Neural cell (in vitro differentiated cells): ENCODE results near the gene SPDL1.

ENCODE experiments used
- CTCF ChIP-seq: fragments of 450-650 bp; IDR thresholded peaks from 2 replicates; pipeline ENCODE4 v1.5.1; 2014; ENCODE audit warnings: antibody characterized with exemption, mild to moderate bottlenecking, moderate library complexity; ENCODE audit not compliant: poor library complexity, severe bottlenecking
- EP300 ChIP-seq: fragments of 450-650 bp; conservative IDR thresholded peaks from 2 replicates; pipeline ENCODE4 v1.6.1; 2014; ENCODE audit warnings: antibody characterized with exemption, mild to moderate bottlenecking, moderate library complexity; ENCODE audit not compliant: poor library complexity, severe bottlenecking
- EZH2 ChIP-seq: fragments of 200-600, 300-800 bp; shearing (Covaris generic), sonication (generic); IDR thresholded peaks from 2 replicates; pipeline ENCODE4 v1.6.1; 2014; ENCODE audit warnings: antibody characterized with exemption, low read length, borderline replicate concordance, mild to moderate bottlenecking; ENCODE audit not compliant: insufficient read depth, poor library complexity, severe bottlenecking
- MXI1 ChIP-seq: fragments of 450-650 bp; conservative IDR thresholded peaks from 2 replicates; pipeline ENCODE4 v1.6.1; 2014; ENCODE audit warnings: antibody characterized with exemption, mild to moderate bottlenecking; ENCODE audit not compliant: poor library complexity, severe bottlenecking
- POLR2AphosphoS5 ChIP-seq: IDR thresholded peaks from 2 replicates; pipeline ENCODE4 v1.6.1; 2012
- RAD21 ChIP-seq: fragments of 450-650 bp; conservative IDR thresholded peaks from 2 replicates; pipeline ENCODE4 v1.6.1; 2014; ENCODE audit warnings: antibody characterized with exemption, mild to moderate bottlenecking, moderate library complexity
- REST ChIP-seq: IDR thresholded peaks from 2 replicates; pipeline ENCODE4 v1.6.1; 2012; ENCODE audit warnings: borderline replicate concordance
- SMC3 ChIP-seq: fragments of 450-650 bp; conservative IDR thresholded peaks from 2 replicates; pipeline ENCODE4 v1.6.1; 2014; ENCODE audit warnings: antibody characterized with exemption, mild to moderate bottlenecking, moderate library complexity; ENCODE audit not compliant: poor library complexity
- TAF1 ChIP-seq: IDR thresholded peaks from 2 replicates; pipeline ENCODE4 v1.6.1; 2012; ENCODE audit warnings: low read depth

GRCh38 chr5:169649486-169649885 lies 65.9 kb downstream of the SPDL1 start:
- no peak for TF ChIP-seq EZH2
- TF ChIP-seq CTCF = no peak
- TF ChIP-seq RAD21 = no peak
- no peak for TF ChIP-seq EP300
- no peak for TF ChIP-seq REST
- TF ChIP-seq POLR2AphosphoS5 = no peak
- TF ChIP-seq SMC3 = no peak
- TF ChIP-seq MXI1 = no peak
- TF ChIP-seq TAF1 = no peak
